ENCODE measurements around the gene USP24. TPM values are rescaled to one million over a fixed set of nuclear protein-coding genes. Genes with fewer than 3 reads are reported as not detected.

The USP24 gene
- total RNA-seq, 4 donors from 2014 or later, result 21.8 to 47.1 (median 28.1) TPM

GRCh38 chr1:55053265-55053954 is 161.8 kb downstream of the USP24 start:
- intact Hi-C loops (cut with DNase I), result no loop called here
- Histone ChIP-seq H3K27me3 (no peaks in the 10 kb centered on the region), H3K4me3 (no peak overlapping the region), H3K36me3 (peaks cover 0 to 22% (median 0%) of the 10 kb centered on the region in 3 donors), H3K9me3 (no peaks in the 10 kb centered on the region), H3K27ac (no peak overlapping the region), H3K4me1 (no peaks in the 10 kb centered on the region)
- WGBS, 2 donors, result 57 to 70% methylated on average over 2 to 3 of the region's 7 CpGs
- TF ChIP-seq POLR2A (IDR thresholded peaks at IDR 0.05), result no peak
- no peak for TF ChIP-seq CTCF (IDR thresholded peaks at IDR 0.05)
- no peak for DNase-seq

GRCh38 chr1:55052221-55053142 is 162.7 kb downstream of the USP24 start:
- Histone ChIP-seq H3K4me3 (no peak overlapping the region), H3K9me3 (no peaks in the 10 kb centered on the region), H3K27ac (no peak overlapping the region), H3K27me3 (no peaks in the 10 kb centered on the region), H3K4me1 (no peaks in the 10 kb centered on the region), H3K36me3 (peaks cover 0 to 19% (median 0%) of the 10 kb centered on the region in 3 donors)
- WGBS, 2 donors, result 81 to 89% methylated on average over 12 to 14 of the region's 29 CpGs
- no peak for DNase-seq
- TF ChIP-seq POLR2A (IDR thresholded peaks at IDR 0.05), result no peak
- no peak for TF ChIP-seq CTCF (IDR thresholded peaks at IDR 0.05)
- intact Hi-C loops (cut with DNase I), result no loop called here

- H3K9me3 ChIP-seq, result no peaks in the 10 kb centered on the region
- no peak overlapping the region for H3K4me3 ChIP-seq
- no peak for DNase-seq
- intact Hi-C loops (cut with DNase I), result no loop called here
- H3K36me3 ChIP-seq, result peaks cover 0 to 23% (median 0%) of the 10 kb centered on the region in 3 donors
- no peak for TF ChIP-seq CTCF (IDR thresholded peaks at IDR 0.05)
- no peak for TF ChIP-seq POLR2A (IDR thresholded peaks at IDR 0.05)
- no peak overlapping the region for H3K27ac ChIP-seq
- no peaks in the 10 kb centered on the region for H3K4me1 ChIP-seq
- H3K27me3 ChIP-seq, result no peaks in the 10 kb centered on the region
- 64 to 73% methylated on average over 6 to 9 of the region's 9 CpGs for WGBS, 2 donors
These were observed 163.5 kb downstream of the USP24 start for GRCh38 chr1:55051621-55052020.

GRCh38 chr1:55051169-55051568 is 164.0 kb downstream of the USP24 start:
- H3K27ac ChIP-seq, result no peak overlapping the region
- intact Hi-C loops (cut with DNase I), result no loop called here
- TF ChIP-seq CTCF (IDR thresholded peaks at IDR 0.05), result no peak
- no peak for TF ChIP-seq POLR2A (IDR thresholded peaks at IDR 0.05)

GRCh38 chr1:55050283-55050682 is 164.9 kb downstream of the USP24 start:
- Histone ChIP-seq H3K9me3 (no peaks in the 10 kb centered on the region), H3K4me1 (no peaks in the 10 kb centered on the region), H3K36me3 (peaks cover 0 to 29% (median 0%) of the 10 kb centered on the region in 3 donors), H3K4me3 (no peak overlapping the region), H3K27me3 (no peaks in the 10 kb centered on the region), H3K27ac (no peak overlapping the region)
- TF ChIP-seq CTCF (IDR thresholded peaks at IDR 0.05) (no peak), POLR2A (IDR thresholded peaks at IDR 0.05) (no peak)
- DNase-seq, result no peak
- WGBS, 2 donors, result 25 to 56% methylated on average over 4 to 7 of the region's 9 CpGs
- intact Hi-C loops (cut with DNase I), result no loop called here

More at GRCh38 chr1:55051169-55051568, 164.0 kb downstream of the USP24 start:
- WGBS, 2 donors, result 65 to 71% methylated on average over 4 to 5 of the region's 5 CpGs
- Histone ChIP-seq H3K36me3 (peaks cover 0 to 27% (median 0%) of the 10 kb centered on the region in 3 donors), H3K4me1 (no peaks in the 10 kb centered on the region), H3K27me3 (no peaks in the 10 kb centered on the region), H3K4me3 (no peak overlapping the region), H3K9me3 (no peaks in the 10 kb centered on the region)
- DNase-seq, result no peak

All from esophagus squamous epithelium (tissue), 5 donors.